GM18520 (cell line): ENCODE results near the gene NUP210.

Experiments used
- ATAC-seq: cut with Tn5 transposase; IDR thresholded peaks from one replicate; pipeline ENCODE4 v1.9.1; 2021; ENCODE audit not compliant: unreplicated experiment

NUP210 gene

GRCh38 chr3:13329746-13330145 is 90.4 kb downstream of the NUP210 start:
- no peak for ATAC-seq

- no peak for ATAC-seq
These were observed 94.2 kb downstream of the NUP210 start for GRCh38 chr3:13325892-13326443.

- peak; percentile 78 for ATAC-seq
These were observed 95.2 kb downstream of the NUP210 start for GRCh38 chr3:13324835-13325501.

- no peak for ATAC-seq
These were observed 96.3 kb downstream of the NUP210 start for GRCh38 chr3:13323822-13324221.

- ATAC-seq, result no peak
These were observed 97.8 kb downstream of the NUP210 start for GRCh38 chr3:13322324-13322723.

GRCh38 chr3:13319564-13320220 is 100.4 kb downstream of the NUP210 start:
- no peak for ATAC-seq

GRCh38 chr3:13318626-13319470 is 101.3 kb downstream of the NUP210 start:
- ATAC-seq, result no peak

- no peak for ATAC-seq
These were observed 102.4 kb downstream of the NUP210 start for GRCh38 chr3:13317596-13318320.

- ATAC-seq, result no peak
These were observed 103.5 kb downstream of the NUP210 start for GRCh38 chr3:13316603-13317002.

- no peak for ATAC-seq
These were observed 105.2 kb downstream of the NUP210 start for GRCh38 chr3:13314877-13315276.

GRCh38 chr3:13313813-13314212 is 106.3 kb downstream of the NUP210 start:
- ATAC-seq, result no peak

GRCh38 chr3:13309004-13309403 is 111.1 kb downstream of the NUP210 start:
- no peak for ATAC-seq

- ATAC-seq, result no peak
These were observed 111.7 kb downstream of the NUP210 start for GRCh38 chr3:13308380-13308801.

GRCh38 chr3:13307041-13307440 is 113.1 kb downstream of the NUP210 start:
- no peak for ATAC-seq

GRCh38 chr3:13305623-13306022 is 114.5 kb downstream of the NUP210 start:
- ATAC-seq, result no peak

GRCh38 chr3:13303410-13303809 is 116.7 kb downstream of the NUP210 start:
- no peak for ATAC-seq

- no peak for ATAC-seq
These were observed 118.7 kb downstream of the NUP210 start for GRCh38 chr3:13301286-13301987.

- no peak for ATAC-seq
These were observed 119.4 kb downstream of the NUP210 start for GRCh38 chr3:13300546-13301285.

GRCh38 chr3:13299531-13300155 is 120.5 kb downstream of the NUP210 start:
- no peak for ATAC-seq
